Endodermal cell (in vitro differentiated cells): ENCODE measurements around the gene OGN. TPM values are rescaled to one million over a fixed set of nuclear protein-coding genes. Genes with fewer than 3 reads are reported as not detected.

ENCODE experiments used
- DNase-seq: peaks from one replicate; pipeline ENCODE4 v3.0.0-alpha.2; 2017
- H3K27ac ChIP-seq: 2 replicates; pipeline ENCODE4 v1.5.1; 2013; ENCODE audit warnings: mild to moderate bottlenecking, low read depth, low read length, moderate library complexity
- H3K27me3 ChIP-seq: 2 replicates; pipeline ENCODE4 v1.6.1; 2013; ENCODE audit warnings: mild to moderate bottlenecking, low read length, moderate library complexity; ENCODE audit not compliant: insufficient read depth, control insufficient read depth, poor library complexity, severe bottlenecking
- H3K36me3 ChIP-seq: 2 replicates; pipeline ENCODE4 v1.7.0; 2013; ENCODE audit warnings: mild to moderate bottlenecking, low read length, moderate library complexity; ENCODE audit not compliant: control insufficient read depth, insufficient read depth
- H3K4me1 ChIP-seq: one replicate; pipeline ENCODE4 v1.7.0; 2013; ENCODE audit warnings: low read length; ENCODE audit not compliant: control insufficient read depth, insufficient read depth
- H3K4me3 ChIP-seq: 2 replicates; pipeline ENCODE4 v1.5.1; 2013; ENCODE audit warnings: mild to moderate bottlenecking, low read length, moderate library complexity
- H3K9ac ChIP-seq: 2 replicates; pipeline ENCODE4 v1.6.1; 2013; ENCODE audit warnings: mild to moderate bottlenecking, low read length, moderate library complexity; ENCODE audit not compliant: poor library complexity, severe bottlenecking; ENCODE audit errors: extremely low read depth
- H3K9me3 ChIP-seq: 2 replicates; pipeline ENCODE4 v1.6.1; 2013; ENCODE audit warnings: mild to moderate bottlenecking, low read length, moderate library complexity; ENCODE audit not compliant: control insufficient read depth
- H3K27ac Mint-ChIP-seq: 2 replicates; pipeline ENCODE4 v1.8.0; 2020; ENCODE audit warnings: mixed read lengths
- H3K27me3 Mint-ChIP-seq: 2 replicates; pipeline ENCODE4 v1.8.0; 2021; ENCODE audit warnings: mild to moderate bottlenecking, mixed read lengths; ENCODE audit not compliant: insufficient read depth
- H3K36me3 Mint-ChIP-seq: 2 replicates; pipeline ENCODE4 v1.8.0; 2020; ENCODE audit warnings: low read depth, mixed read lengths
- H3K4me1 Mint-ChIP-seq: 2 replicates; pipeline ENCODE4 v1.8.0; 2020; ENCODE audit warnings: mixed read lengths
- H3K4me3 Mint-ChIP-seq: 2 replicates; pipeline ENCODE4 v1.8.0; 2020; ENCODE audit warnings: mild to moderate bottlenecking, moderate library complexity, mixed read lengths
- H3K9me3 Mint-ChIP-seq: 2 replicates; pipeline ENCODE4 v1.8.0; 2020; ENCODE audit warnings: mild to moderate bottlenecking, mixed read lengths
- WGBS, 2 experiments: methylation state at CpG; one replicate each; pipeline versions ENCODE4 v1.1.5 to v1.1.7; 2013; ENCODE audit warnings: missing lambda C conversion rate in 2 of 2, mixed read lengths in 1 of 2; ENCODE audit not compliant: insufficient coverage in 1 of 2, insufficient read length in 1 of 2; 5-methylcytosine and 5-hydroxymethylcytosine counted together
- total RNA-seq, 2 donors: library from RNA; stranded (reverse); fragmentation: NEBNext Ultra II Directional in 1 of 2; extraction: Animal tissue kit (Norgen Biotek cat#: 25700) in 1 of 2; gene quantifications; 2 replicates in 1 of 2; 3 replicates in 1 of 2; pipeline ENCODE4 v1.2.1, GENCODE V29; 2021
- TF ChIP-seq, protein P1 (sequence below): fragments of 200-600 bp; sonication (generic); conservative IDR thresholded peaks from 2 replicates; pipeline ENCODE4 v1.5.0; 2021; ENCODE audit warnings: antibody characterized with exemption, mild to moderate bottlenecking

Gene OGN
- total RNA-seq, 2 donors from 2014 or later = not detected

DNA sequence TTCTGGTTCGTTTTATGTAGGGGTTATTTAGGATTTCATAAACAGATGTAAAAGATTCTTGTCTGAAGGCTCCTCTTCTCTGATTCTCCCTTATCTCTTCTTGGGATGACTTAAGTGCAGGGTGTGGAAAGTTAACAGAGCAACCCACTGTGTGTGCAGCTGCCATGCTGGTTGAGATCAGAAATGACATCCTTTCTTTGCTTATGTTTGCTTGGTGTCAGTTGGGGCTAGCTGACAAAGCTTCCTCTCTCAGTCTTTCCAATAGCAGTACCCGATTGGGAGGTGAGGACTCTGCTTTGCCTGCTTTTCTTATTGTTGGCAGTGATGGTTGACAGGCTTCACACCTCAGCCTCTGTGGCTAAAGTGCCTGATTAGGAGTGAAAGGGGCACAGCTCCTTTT, 26.5 kb downstream of the OGN start:
- Histone ChIP-seq H3K27me3 (no peaks in the 10 kb centered on the region), H3K9me3 (no peaks in the 10 kb centered on the region), H3K9ac (no peak overlapping the region), H3K4me3 (no peak overlapping the region), H3K36me3 (no peaks in the 10 kb centered on the region), H3K4me1 (peaks cover 7% of the 10 kb centered on the region), H3K27ac (no peak overlapping the region)
- TF ChIP-seq, protein P1, sequence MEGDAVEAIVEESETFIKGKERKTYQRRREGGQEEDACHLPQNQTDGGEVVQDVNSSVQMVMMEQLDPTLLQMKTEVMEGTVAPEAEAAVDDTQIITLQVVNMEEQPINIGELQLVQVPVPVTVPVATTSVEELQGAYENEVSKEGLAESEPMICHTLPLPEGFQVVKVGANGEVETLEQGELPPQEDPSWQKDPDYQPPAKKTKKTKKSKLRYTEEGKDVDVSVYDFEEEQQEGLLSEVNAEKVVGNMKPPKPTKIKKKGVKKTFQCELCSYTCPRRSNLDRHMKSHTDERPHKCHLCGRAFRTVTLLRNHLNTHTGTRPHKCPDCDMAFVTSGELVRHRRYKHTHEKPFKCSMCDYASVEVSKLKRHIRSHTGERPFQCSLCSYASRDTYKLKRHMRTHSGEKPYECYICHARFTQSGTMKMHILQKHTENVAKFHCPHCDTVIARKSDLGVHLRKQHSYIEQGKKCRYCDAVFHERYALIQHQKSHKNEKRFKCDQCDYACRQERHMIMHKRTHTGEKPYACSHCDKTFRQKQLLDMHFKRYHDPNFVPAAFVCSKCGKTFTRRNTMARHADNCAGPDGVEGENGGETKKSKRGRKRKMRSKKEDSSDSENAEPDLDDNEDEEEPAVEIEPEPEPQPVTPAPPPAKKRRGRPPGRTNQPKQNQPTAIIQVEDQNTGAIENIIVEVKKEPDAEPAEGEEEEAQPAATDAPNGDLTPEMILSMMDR = no peak
- Mint-ChIP-seq H3K27ac (no peak overlapping the region), H3K4me1 (peaks cover 27% of the 10 kb centered on the region), H3K9me3 (no peaks in the 10 kb centered on the region), H3K4me3 (no peak overlapping the region), H3K27me3 (no peaks in the 10 kb centered on the region), H3K36me3 (peaks cover 1% of the 10 kb centered on the region)
- peak; percentile 46 for DNase-seq
- WGBS, 2 experiments = 61 to 83% methylated on average over 1 to 2 of the region's 2 CpGs

DNA sequence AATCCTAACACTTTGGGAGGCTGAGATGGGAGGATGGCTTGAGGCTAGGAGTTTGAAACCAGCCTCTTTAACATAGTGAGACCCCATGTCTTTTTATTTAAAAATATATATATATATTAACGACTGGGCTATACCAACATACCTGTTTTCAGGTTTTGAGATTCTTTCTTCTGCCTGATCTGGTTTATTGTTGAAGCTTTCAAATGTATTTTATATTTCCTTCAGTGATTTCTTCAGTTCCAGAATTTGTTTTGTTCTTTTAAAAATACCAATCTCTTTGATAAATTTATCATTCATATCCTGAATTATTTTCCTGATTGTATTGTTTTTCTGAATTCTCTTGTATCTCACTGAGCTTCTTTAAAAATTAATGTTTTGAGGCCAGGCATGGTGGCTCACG, 31.2 kb downstream of the OGN start:
- Histone ChIP-seq H3K4me3 (no peak overlapping the region), H3K9ac (no peak overlapping the region), H3K27ac (no peak overlapping the region), H3K27me3 (no peaks in the 10 kb centered on the region), H3K4me1 (peaks cover 2% of the 10 kb centered on the region), H3K9me3 (no peaks in the 10 kb centered on the region), H3K36me3 (no peaks in the 10 kb centered on the region)
- Mint-ChIP-seq H3K9me3 (no peaks in the 10 kb centered on the region), H3K4me1 (peaks cover 13% of the 10 kb centered on the region), H3K27me3 (no peaks in the 10 kb centered on the region), H3K27ac (no peak overlapping the region), H3K4me3 (no peak overlapping the region), H3K36me3 (peaks cover 1% of the 10 kb centered on the region)
- 98 to 100% methylated on average over 1 to 2 of the region's 2 CpGs for WGBS, 2 experiments
- no peak for DNase-seq
- TF ChIP-seq, protein P1 = no peak

DNA sequence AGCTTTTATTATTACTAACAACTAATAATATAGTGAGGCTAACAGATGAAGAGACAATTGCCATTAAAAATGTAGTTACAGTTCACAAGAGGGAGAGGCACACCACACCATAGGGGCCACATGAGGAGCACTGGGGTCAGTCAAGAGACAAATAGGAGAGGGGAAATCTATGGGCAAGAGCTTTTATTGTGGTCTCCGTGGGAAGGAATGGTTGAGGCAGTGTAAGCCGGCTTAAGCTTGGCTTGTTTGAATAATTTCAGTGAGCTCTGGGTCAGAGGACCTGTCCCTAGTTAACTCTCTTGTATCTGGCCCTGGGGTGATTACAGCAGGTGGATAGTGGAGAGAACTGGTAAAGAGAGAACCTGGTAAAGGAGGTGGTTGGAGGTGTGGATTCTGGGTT, 35.3 kb downstream of the OGN start:
- Histone ChIP-seq H3K9me3 (no peaks in the 10 kb centered on the region), H3K36me3 (no peaks in the 10 kb centered on the region), H3K4me3 (no peak overlapping the region), H3K4me1 (no peaks in the 10 kb centered on the region), H3K27ac (no peak overlapping the region), H3K9ac (no peak overlapping the region), H3K27me3 (no peaks in the 10 kb centered on the region)
- no peak for DNase-seq
- Mint-ChIP-seq H3K27me3 (no peaks in the 10 kb centered on the region), H3K4me3 (no peak overlapping the region), H3K9me3 (no peaks in the 10 kb centered on the region), H3K27ac (no peak overlapping the region), H3K36me3 (peaks cover 7% of the 10 kb centered on the region), H3K4me1 (peaks cover 4% of the 10 kb centered on the region)
- 26 to 30% methylated on average over 2 of the region's 2 CpGs for WGBS, 2 experiments
- TF ChIP-seq, protein P1 = no peak
